Stimulated activated CD4-positive, alpha-beta T cell treated with anti-CD3 and anti-CD28 coated beads, Interleukin-1b, Interleukin-23, amount 100 ng/mL, for 1 hour (primary cell): Measurements from ENCODE around the gene DLK2.
"Not testable (repeated sequence)": the region's sequence is repeated elsewhere in the genome, so short reads cannot be mapped to it uniquely, and the experiment has no call there.

ENCODE experiments used
- DNase-seq, 2 donors: peaks; one replicate each; pipeline ENCODE4 v3.0.0-alpha.2; 2020; ENCODE audit warnings: low read depth in 2 of 2

The DLK2 gene, protein sequence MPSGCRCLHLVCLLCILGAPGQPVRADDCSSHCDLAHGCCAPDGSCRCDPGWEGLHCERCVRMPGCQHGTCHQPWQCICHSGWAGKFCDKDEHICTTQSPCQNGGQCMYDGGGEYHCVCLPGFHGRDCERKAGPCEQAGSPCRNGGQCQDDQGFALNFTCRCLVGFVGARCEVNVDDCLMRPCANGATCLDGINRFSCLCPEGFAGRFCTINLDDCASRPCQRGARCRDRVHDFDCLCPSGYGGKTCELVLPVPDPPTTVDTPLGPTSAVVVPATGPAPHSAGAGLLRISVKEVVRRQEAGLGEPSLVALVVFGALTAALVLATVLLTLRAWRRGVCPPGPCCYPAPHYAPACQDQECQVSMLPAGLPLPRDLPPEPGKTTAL

DNA sequence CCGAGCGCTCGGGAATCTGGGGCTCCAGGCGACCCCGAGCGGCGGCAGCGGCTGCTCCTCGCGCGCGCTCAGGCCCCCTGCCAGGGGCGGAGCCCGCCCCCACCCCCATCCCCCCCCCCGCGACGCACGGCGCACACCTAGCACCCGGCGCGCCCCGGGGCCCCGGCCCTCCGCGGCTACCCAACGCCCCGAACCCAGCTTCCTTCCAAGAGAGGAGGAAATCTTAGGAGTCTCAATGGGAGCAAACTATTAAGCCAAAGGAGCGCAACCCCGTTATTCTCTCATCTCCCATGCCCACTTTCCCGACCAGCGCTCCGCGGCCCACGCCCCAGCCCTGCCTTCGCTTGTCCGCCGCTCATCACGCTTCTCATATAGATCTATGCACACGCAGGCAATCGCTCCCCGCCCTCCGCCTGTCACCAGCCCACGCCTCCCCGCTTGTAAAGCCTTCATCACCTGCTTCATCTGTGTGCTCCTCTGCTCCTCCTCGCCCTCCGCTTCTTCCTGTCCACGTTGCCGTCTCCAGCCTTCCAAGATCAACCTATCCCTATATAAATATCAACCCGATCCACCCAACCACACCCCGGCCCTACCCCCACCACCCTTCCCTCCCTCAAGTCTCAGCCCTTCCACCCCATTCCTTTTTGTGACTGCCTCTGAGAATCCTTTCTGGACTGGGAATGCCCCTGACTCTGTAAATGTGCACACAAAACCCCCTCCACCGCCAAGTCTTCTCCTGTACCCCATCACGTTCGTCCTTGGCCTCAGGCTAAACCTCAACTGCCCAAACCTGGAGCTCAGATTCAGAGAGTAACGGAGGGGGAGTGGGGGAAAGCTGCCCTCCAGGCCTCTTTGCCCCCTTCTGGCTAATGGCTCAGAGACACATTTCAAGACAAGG, at the start of gene DLK2:
Gene DLK2 (minus strand): TSS at position 18 of the 898 bp plus-strand sequence. CDS start 723 bp downstream, outside the sequence.
- DNase-seq, result peak in 1 of 2 donors; percentile 40

DNA sequence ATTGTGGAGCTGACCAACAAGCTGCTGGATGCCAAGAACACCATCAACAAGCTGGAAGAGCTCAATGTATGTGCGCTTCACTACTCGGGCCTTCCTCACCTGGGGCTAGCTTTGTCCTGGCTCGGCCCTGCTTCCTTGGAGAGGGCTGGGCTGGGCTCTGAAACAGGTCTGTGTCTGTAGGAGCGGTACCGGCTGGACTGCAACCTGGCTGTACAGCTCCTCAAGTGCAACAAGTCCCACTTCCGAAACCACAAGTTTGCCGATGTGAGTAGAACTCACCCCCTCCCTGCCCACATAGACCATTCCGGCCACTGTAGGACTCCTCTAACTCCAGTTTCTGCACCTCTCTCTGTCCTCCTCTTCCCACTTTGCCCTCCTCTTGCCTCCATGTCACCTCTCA, 48.1 kb upstream of the DLK2 start:
- no peak for DNase-seq

DNA sequence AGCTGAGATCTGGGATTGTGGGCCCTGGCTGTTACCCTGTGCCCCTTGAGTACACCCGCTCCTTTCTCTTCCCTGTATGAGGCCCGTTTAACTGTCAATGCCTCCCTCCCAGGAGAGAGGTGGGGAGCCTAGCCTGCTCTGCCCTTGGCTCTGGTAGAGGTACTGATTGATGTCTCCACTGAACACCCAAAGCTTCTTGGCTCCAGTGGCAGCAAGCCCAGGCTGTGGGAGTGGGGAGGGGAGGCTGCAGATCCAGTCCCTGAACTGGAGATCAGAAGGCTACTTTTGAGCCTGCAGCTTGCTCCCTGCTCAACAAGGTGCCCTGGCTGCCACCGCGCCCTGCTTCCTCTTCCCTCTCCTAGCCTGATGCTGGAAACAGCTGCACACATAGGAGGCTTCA, 47.3 kb upstream of the DLK2 start:
- no peak for DNase-seq

DNA sequence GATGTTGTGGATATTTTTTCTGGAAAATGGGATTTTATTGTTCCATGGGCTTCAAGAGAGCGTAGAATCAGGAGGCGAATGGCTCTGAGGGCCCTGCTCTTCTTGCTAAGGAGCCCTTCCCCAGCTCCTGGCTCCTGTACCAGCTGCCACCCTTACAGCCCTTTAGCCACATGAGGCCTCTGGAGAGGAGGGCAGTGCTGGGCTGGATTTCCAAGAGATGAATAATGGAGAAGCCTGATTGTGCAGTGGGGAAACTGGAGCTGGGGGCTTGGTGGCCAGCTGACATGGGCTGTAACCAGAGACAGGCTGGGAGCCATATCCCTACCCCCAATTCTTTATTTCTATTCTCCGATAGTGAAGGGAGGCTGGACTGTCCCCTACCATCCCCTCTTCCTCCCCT, 45.6 kb upstream of the DLK2 start:
- DNase-seq, result no peak

DNA sequence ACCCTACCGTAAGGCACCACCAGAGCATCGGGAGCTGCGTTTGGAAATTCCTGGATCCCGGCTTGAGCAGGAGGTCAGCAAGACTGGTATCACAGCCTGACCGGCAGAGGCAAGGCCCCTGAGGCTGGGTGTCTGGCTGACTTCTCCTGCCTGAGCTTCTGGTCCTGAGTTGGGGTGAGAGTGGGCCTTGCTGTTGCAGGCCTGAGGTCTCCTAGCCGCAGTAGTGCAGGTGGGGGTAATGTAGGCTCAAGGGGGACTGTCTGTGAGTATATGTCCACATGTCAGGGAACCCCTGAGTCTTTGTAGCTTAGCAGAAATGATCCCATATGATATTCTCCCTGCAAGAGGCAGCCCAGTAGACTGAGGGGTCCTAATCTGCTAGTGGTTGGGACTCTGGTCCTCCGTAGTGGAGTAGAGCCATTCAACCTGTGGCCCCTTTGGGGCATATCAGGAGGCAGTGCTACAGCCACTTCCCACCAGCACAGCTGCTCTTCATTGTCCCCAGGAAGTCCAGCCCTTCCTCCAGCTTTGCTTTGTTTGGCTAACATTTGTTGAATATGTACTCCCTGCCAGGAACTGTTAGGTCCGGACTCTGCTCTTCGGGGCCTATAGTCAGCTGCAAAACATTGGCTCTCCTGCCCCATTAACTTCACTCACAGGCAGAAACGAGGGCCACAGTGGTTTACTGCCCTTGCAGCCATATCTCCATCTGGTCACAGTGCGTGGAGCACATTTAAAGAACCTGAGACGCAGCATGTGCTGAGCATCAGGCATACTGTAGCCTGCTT, 43.9 kb upstream of the DLK2 start:
- DNase-seq, result no peak

DNA sequence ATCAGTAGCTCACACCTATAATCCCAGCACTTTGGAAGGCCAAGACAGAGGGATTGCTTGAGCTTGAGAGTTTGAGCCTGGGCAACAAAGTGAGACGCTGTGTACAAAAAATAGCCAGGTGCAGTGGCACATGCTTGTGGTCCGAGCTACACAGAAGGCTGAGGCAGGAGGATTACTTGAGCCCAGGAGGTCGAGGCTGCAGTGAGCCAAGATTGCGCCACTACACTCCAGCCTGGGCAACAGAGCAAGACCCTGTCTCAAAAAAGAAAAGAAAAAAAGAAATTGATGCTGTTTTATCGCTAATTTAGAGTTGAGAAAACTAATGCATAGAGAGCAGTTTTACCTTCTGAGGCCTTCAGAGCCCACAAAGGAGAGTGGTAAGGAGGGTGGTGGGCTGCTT, 42.9 kb upstream of the DLK2 start:
- DNase-seq, result not testable (repeated sequence)

DNA sequence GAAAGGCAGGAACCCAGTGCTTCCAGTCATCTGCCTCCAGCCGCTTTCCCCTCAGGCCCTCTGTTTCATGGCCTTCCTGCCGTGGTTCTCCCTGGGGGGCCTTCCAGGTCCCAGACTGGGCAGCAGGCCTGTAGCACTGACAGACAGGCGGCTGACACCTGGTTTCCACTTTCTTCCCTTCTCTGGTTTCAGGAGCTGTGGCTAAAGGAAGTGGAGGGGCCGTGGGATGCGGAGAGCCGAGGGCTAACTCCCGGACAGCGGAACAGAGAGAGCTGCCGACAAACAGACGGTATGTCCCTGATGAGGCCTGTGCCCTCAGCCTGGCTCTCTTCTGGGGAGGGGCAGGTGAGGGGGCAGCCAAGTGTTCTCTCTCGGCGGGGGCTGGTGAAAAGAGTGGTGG, 42.3 kb upstream of the DLK2 start:
- DNase-seq, result no peak

DNA sequence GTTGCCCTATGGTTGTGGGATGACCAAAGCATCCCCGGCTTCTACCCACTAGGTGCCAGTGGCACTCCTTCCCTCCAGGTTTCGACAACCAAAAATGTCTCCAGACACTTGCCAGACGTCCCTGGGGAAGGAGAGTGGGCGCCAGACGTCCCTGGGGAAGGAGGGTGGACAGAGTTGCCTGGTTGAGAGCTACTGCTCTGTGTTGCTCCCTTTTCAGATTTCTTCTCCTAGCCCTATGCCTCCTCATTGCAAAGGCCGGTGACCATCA, 41.7 kb upstream of the DLK2 start:
- no peak for DNase-seq

DNA sequence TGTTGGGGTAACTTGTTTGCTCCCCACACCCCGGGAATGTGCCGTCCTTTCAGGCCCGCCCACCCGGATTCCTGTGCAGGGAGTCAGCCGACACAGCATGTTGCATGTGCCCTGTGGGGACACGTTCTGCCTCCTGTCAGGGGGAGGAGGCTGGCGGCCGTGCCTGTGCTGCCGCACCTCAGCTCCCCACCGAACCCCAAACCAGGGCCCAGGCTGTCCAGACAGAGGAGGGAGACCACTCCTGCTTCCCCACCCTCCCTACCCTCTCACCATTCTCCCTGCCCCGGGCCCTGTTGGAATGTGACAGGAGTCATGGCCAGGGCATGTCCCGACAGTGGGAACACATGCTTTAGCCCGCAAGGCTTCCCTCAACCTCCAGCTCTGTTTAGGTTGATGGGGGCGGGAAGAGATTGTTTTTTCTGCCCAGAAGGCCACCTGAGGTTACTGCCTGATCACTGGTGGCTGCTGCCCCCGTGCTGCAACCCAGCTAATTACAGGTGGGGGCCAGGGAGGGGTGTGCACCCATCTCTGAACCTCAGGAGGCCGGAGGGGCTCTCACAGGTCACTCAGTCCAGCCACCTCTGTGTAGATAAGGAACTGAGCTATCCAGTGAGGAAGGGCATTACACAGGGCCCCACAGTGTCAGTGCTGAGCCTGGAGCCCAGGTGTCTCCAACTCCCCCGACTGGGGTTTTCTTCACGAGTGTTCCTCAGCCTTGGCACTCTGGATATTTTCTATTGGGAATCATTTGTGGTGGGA, 41.2 kb upstream of the DLK2 start:
- no peak for DNase-seq

DNA sequence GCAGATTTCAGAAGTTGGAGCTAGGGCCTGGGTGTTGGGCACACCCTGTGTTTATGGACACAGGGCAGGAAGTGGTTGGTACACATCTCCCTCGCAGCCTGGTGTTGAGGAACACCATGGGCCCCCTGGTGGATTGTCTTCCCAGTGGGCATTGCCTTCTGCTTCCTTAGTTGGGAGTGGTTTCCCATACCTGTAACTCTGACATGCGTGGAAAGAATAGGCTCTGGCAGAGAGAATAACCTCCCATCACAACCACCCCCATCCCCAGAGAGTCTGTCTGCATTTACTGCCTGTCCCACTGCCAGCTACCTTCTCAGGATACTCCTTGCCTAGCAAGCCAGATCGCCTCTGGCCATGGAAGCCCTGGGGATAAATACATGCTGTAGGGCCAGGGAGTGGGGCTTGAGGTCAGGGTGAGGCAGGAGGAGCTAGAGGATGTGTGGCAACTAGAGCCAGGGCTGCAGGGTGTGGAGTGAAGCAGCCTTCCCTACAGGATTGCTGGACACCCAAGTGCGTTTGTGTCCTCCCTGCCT, 40.1 kb upstream of the DLK2 start:
- no peak for DNase-seq

DNA sequence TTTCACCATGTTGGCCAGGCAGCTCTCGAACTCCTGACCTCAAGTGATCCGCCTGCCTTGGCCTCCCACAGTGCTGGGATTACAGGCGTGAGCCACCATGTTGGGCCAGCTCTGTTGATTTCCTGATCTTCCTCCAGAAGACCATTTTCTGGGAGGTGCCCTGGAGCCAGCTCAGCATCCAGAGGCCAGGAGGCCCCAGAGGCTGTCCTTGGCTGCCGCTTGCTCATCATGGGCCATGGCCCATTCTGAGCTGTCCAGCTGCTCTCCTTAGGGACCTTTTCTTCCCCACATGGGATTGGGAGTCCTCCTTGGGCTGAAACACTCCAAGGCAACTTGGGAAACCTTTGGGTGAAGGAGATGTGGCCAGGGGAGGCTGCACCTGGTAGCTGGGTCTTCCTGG, 39.4 kb upstream of the DLK2 start:
- no peak for DNase-seq

DNA sequence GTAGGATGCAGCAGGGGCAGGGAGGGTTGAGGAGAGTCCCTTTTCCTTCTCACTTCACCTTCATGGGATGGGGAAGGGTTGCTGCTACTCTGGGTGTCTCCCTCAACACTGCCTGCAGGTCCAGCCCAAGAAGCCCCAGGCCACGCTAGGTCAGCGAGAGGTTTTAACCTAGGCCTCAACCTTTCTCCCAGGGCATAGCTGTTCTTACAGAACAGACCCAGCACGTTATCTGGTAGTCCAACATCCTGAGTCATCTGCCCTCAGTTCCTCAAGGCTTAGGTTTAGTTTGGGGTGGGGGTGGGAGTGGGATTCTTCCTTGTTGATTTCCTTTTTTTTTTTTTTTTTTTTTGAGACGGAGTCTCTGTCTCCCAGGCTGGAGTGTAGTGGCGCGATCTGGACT, 39.0 kb upstream of the DLK2 start:
- DNase-seq, result no peak

DNA sequence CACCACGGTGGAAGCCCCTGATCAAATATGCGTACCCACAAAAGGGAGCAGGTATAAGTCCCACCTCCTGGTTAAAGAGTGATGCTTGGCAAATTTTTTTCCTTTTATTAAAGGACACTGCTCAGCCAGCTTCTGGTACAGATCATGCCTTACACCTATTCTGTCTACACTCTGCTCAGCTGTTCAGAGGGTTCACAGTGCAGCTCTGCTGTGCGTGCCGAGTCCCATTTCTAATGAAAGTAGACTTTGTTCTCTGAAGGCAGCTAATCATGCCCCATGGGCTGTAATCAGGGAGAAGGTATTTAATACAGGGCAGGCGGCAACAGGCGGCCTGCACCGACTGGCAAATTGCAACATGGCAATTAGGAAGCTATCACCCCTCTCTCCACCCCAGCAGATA, 38.5 kb upstream of the DLK2 start:
- DNase-seq, result no peak

DNA sequence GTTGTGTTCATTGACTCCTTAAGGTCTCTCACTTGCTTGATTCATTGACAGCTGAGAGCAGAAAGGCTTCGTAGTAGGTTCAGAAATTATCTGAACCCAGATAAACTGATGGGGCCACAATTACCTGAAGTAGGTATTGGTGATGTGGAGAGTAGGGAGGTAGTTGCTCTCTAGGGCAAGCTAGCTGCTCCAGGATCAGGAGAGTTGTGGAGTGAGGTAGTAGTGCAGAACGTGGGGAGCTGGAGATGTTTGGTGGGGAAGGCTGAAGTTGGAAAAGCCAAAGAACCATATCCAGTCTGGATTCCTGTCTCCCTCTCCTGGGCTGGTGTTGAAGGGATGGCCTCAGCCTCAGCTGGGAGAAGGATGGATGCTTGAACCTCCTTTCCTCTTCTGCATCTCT, 37.9 kb upstream of the DLK2 start:
- DNase-seq, result no peak

DNA sequence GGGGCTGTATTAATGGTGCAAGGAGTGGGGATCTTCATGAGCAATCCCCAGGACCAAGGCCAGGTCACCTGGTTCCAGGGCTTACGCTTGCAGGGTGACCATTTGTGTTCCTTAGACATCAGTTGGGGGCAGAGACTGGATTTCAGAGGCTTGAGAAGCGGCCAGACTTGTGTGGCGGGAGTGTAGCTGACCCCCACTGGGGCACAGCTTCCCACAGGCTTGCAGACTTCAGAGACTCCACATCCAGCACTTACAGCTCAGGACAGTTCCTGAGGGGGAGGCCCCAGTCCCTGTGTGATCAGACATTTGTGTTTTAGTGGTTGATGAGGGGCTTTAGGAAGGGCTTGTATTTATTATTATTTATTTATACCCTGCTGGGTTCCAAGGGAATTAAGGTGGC, 37.3 kb upstream of the DLK2 start:
- no peak for DNase-seq

DNA sequence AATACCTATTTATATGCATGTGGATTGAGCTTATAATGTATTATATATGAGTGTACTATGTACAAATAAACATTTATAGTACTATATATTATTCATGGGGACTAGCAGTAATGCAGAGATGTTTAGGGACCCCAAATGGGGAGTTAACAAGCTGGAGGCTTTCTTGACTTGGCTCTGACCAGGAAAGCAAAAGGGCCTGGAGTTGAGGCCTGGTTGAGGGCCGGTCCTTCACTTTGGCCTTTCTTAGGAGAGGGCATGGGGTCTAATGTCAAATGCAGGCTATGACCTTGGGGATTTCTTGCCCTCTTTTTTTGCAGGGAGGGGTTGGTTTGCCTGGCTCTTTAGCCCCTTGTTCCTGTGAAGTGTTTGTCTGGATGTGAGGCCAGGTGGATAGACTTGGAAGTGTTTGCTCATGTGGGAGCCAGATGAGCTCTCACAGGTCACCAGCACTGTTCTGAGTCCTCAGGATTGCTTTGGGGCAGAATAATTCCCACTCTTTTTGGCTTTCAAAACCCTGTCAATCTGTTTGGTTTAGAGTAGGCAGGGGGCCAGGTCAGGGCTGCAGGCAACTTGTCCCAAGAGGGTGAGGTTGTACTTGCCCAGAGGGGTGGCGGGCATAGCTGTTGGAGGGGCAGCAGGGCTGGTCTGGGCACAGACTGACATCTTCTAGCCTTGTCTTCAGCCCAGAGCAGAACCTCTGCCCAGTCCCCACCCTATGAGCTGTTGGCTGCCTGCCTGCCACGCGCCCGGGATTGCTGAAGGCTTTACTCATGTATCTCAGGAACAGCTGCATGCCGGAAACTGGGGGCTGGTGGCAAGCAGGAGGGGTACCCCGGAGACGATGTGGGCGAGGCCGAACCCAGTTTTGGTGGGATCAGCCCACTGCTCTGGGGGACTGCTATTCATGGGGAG, 36.7 kb upstream of the DLK2 start:
- DNase-seq, result no peak

DNA sequence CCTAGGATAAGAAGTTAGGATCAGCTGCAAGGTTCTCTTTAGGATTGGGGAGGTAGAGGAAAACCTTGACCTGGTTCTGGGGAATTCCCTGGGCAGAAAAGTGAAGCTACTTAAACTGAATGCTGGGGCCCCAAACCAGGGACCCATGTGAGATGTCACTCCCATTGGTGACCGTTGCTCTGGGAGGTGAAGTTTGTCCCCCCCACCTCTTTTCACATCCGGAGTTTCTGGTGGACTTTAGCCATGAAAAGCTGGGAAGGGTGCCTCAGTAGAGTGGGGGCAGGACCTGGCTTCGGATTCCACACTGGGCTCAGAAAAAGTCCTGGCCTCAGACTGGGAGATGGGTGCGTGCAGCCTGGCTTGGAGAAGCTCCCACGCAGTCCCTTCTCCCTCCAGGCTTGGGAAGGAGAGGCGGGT, 35.2 kb upstream of the DLK2 start:
- DNase-seq, result no peak

DNA sequence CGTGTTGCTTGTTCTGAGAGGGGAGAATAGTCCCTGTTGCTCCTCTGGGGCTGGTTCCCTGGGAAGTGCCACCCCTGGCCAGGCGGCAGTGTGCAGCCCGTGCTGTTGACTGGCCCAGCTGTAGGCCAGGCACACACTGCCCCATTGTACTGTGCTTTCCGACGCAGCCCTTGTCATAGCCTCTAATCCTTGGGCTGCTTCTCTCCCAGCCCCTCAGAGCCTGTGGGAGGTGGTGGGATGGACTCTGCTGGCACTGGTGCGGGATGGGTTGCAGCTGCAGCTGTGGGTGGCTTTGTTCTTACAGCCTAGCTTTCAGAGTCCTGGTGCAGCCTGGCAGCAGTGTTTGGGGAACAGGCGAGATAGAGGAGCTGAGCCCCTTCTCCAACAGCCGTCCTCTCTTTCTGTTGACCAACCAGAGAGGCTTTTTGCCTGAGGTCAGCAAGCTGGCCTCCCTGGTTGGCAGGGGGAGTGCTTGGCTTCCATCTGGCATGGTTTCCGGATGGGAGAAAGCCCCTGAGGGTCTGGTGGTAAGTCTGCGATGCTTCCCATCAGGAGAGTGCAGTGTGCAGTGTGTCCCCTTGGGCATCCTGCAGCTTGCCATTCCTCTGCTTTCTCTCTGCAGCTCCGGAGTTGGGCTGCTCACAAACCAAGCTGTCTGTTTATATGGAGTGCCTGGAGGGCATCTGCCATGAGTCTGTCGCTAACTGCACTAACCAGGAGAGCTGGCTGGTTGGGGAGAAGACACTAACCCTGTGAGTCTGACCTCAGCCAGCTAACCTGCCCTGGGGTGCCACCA, 34.1 kb upstream of the DLK2 start:
- DNase-seq, result no peak

DNA sequence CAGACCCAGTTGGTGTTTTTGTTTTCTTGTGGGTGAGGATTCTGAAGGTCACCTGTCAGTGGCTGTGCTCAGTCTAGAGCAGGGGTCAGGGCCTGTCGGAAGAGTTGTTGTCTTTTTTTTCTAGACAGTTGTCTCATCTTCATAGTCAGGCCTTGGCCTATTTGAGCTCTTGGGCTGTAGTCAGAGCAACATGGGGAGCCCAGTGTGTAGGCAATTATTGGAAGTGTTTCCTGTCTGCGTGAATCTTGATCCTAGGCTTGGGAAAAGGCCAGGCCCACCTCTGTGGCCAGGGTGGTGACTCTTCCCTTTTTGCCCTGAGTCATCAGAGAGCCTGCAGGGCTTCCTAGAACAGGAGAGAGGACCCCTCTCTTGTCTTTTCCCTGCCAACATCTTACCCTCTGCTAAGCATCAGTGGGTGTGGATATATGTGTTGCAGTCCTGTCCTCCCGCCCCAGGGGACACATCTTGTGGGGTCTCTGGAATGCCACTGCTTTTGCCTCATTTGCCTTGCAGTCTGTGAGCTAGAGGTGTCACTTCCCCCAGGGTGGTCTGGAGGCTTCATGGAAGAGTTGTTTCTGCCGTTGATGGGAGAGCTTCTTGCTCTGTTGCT, 33.4 kb upstream of the DLK2 start:
- no peak for DNase-seq
